Coronary artery (tissue), 2 donors: ENCODE results near the gene SUCLG2.

Source experiments
- DNase-seq: peaks from one replicate; pipeline ENCODE4 v3.0.0-alpha.2; 2017; ENCODE audit warnings: low spot score
- H3K27ac ChIP-seq, 2 donors: fragments of 200-600 bp; sonication (generic); one replicate each; pipeline ENCODE4 v1.5.1; 2016 to 2019
- H3K4me3 ChIP-seq: fragments of 200-600 bp; sonication (generic); 2 replicates; pipeline ENCODE4 v1.5.1; 2016; ENCODE audit warnings: mild to moderate bottlenecking, moderate library complexity
- TF ChIP-seq, protein P1 (sequence below): fragments of 200-600 bp; sonication (generic); IDR thresholded peaks from one replicate; pipeline ENCODE4 v1.5.1; 2019; ENCODE audit warnings: antibody characterized with exemption

Gene SUCLG2

DNA sequence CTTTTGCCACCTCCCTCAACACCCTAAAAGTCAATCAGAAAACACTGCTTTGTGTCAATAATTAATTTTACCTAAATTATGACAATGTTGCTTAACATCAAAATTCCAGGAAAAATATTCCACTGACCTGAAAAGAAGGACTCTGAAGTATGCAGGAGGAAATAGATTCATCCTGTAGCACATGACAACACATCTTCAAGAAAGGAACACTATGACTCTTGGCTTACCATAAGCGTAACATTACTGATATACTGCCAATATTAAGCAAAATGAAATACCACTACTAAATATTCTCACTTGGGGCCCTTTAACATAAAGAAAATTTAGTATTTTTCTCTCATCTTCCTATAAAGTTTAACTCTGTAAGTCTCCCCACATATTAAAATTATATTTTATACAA is 9.6 kb downstream of the SUCLG2 start:
- no peak for DNase-seq
- TF ChIP-seq, protein P1, sequence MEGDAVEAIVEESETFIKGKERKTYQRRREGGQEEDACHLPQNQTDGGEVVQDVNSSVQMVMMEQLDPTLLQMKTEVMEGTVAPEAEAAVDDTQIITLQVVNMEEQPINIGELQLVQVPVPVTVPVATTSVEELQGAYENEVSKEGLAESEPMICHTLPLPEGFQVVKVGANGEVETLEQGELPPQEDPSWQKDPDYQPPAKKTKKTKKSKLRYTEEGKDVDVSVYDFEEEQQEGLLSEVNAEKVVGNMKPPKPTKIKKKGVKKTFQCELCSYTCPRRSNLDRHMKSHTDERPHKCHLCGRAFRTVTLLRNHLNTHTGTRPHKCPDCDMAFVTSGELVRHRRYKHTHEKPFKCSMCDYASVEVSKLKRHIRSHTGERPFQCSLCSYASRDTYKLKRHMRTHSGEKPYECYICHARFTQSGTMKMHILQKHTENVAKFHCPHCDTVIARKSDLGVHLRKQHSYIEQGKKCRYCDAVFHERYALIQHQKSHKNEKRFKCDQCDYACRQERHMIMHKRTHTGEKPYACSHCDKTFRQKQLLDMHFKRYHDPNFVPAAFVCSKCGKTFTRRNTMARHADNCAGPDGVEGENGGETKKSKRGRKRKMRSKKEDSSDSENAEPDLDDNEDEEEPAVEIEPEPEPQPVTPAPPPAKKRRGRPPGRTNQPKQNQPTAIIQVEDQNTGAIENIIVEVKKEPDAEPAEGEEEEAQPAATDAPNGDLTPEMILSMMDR: no peak
- Histone ChIP-seq H3K27ac (no peak overlapping the region), H3K4me3 (no peak overlapping the region)

DNA sequence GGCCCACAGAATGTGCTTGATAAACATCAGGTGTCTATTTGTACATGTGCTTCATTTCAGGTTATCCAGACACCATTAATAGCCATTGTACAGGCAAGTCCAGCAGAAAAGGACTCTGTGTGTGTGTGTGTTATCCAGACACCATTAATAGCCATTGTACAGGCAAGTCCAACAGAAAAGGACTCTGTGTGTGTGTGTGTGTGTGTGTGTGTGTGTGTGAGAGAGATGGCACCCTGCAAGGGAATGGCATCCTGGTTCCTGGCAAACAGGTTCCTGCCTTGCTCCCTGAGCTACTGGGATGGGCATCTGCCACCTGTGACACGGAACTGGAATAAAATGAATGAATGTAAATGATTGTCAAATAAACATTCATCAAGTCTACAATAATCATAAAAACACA is 11.7 kb downstream of the SUCLG2 start:
- DNase-seq: no peak
- TF ChIP-seq, protein P1: no peak
- no peak overlapping the region for H3K27ac ChIP-seq
- no peak overlapping the region for H3K4me3 ChIP-seq

DNA sequence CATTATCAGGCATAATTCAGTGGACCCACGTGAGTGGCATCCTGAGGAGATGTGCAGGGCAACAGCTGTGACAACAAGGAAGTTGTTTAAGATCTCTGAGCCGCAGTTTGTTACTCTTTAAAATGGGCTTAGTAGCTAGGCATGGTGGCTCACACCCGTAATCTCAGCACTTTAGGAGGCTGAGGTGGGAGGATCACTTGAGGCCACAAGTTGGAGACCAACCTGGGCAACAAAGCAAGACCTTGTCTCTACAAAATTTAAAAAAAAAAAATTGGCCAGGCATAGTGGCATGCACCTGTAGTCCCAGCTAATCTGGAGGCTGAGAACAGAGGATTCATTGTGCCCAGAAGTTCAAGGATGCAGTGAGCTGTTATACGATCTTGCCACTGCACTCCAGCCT is 12.2 kb downstream of the SUCLG2 start:
- H3K27ac ChIP-seq: no peak overlapping the region
- H3K4me3 ChIP-seq: no peak overlapping the region
- no peak for DNase-seq
- TF ChIP-seq, protein P1: no peak

DNA sequence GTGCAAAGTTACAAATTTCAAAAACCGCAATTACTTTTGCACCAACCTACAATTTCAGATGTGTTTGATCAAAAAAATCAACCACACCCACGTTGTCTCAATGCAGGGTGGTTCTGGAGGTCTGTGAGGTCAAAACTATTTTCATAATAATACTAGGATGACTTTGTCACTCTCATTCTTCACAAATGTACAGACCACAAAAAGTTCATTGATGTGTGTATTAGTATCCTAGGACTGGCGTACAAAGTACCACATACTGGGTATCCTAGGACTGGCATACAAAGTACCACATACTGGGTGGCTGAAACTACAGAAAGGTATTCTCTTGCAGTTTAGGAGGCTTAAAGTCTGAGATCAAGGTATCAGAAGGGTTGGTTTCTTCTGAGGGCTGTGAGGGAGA is 13.0 kb downstream of the SUCLG2 start:
- no peak overlapping the region for H3K27ac ChIP-seq
- TF ChIP-seq, protein P1: no peak
- no peak overlapping the region for H3K4me3 ChIP-seq
- no peak for DNase-seq

DNA sequence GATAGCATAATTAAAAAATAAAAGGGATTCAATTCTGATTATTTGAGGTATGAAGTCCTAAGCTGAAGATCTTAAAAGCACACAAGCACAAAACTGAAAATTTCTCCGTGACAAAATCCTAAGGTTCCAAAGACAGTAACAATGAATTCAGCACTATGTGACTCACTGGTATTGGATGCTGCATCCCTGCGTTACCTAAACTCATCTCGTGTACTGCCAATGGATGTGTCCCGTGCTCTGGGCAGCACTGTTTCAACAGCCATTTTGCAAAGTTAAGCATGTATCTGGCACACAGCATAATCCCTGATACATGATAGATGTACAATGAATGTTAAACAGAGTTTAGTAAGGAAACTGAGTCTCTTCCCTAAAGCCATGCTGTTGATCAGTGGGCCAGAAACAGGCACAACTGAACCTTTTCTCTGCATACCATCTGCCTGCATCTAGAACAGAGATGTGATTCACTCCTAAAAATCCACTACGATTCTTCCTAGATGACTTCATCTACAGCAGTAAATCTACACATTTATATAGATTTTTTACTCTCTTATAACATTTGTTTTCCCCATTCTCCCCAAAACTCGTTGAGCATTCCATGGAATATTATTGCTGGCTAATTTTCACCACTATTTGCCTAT is 14.3 kb downstream of the SUCLG2 start:
- H3K4me3 ChIP-seq: no peak overlapping the region
- TF ChIP-seq, protein P1: no peak
- no peak overlapping the region for H3K27ac ChIP-seq
- DNase-seq: no peak

DNA sequence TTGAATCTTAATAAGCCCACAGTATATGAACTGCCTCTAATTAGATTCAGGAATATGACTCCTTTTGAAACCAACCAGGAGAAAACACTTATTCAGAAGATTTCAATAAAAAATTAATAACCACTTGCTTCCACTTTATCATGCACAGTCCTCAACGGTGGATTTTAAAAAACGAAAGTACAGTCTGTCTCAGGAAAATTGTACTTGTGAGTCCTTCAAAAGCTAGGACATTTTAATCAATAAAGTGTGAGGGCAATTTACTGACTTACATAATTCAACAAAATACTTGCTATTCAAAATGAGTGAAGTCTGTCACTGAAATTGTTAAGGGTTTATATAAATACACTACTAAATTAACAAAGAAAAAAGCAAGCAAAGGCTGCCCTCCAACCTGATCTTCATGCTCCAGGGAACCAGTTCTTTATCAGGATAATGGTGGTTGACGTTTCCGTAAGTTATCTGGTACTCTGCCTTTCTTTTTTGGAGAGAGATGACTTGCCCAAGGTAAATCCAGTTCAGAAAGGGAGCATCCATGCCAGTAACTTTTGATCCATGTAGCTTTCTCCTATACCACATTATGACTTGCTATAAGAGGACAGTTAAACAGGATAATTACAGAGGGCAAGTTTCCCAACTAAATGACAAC is 17.0 kb downstream of the SUCLG2 start:
- Histone ChIP-seq H3K27ac (no peak overlapping the region), H3K4me3 (no peak overlapping the region)
- TF ChIP-seq, protein P1: no peak
- no peak for DNase-seq

DNA sequence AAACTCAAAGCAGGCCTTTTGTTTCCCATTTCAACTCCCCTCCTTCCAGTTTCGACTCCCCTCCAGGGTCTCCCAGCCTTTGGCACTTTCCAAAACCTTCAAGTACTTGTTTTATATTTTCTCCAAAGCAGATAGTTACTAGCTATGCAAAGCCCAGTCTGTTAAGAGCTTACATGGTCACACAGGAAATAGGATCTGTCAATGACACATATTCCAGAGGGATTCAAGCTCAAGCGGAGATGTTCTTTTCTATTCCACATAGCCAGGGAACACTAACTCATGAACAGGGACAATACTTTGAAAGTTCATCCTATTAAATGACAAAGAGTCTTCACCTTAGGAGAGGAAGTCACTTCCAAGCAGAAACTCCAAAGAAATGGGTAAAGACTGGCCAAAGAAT is 18.6 kb downstream of the SUCLG2 start:
- no peak overlapping the region for H3K4me3 ChIP-seq
- DNase-seq: no peak
- TF ChIP-seq, protein P1: no peak
- no peak overlapping the region for H3K27ac ChIP-seq
